OCI-LY1 (cell line): ENCODE data around the gene NFATC2IP.

ENCODE experiments used
- H2AFZ ChIP-seq: fragments of 200-600 bp; sonication (generic), shearing (Covaris generic); 2 replicates; pipeline ENCODE4 v1.6.0; 2014; ENCODE audit warnings: antibody characterized with exemption, mild to moderate bottlenecking, low read length
- H3F3A ChIP-seq: fragments of 200-600 bp; sonication (generic), shearing (Covaris generic); 2 replicates; pipeline ENCODE4 v1.6.0; 2014; ENCODE audit warnings: mild to moderate bottlenecking, antibody characterized with exemption, low read length, moderate library complexity; ENCODE audit not compliant: insufficient read depth
- H3K27ac ChIP-seq: fragments of 200-600 bp; sonication (generic); 2 replicates; pipeline ENCODE4 v1.5.1; 2014; ENCODE audit warnings: low read length, mixed run types, mild to moderate bottlenecking, low read depth; ENCODE audit not compliant: poor library complexity, severe bottlenecking
- H3K27me3 ChIP-seq: fragments of 200-600 bp; sonication (generic); 2 replicates; pipeline ENCODE4 v1.6.0; 2014; ENCODE audit warnings: antibody characterized with exemption, mild to moderate bottlenecking, low read length, moderate library complexity; ENCODE audit not compliant: insufficient read depth
- H3K36me3 ChIP-seq: fragments of 200-600 bp; sonication (generic); 2 replicates; pipeline ENCODE4 v1.6.1; 2014; ENCODE audit warnings: mild to moderate bottlenecking, antibody characterized with exemption, low read length, moderate library complexity, mixed read lengths; ENCODE audit not compliant: insufficient read depth
- H3K4me1 ChIP-seq: fragments of 200-600 bp; sonication (generic); 2 replicates; pipeline ENCODE4 v1.5.1; 2014; ENCODE audit warnings: mild to moderate bottlenecking, low read length, moderate library complexity; ENCODE audit not compliant: insufficient read depth, severe bottlenecking
- H3K4me2 ChIP-seq: fragments of 200-600 bp; sonication (generic), shearing (Covaris generic); 2 replicates; pipeline ENCODE4 v1.6.1; 2014; ENCODE audit warnings: low read length
- H3K4me3 ChIP-seq: fragments of 200-600 bp; sonication (generic); 2 replicates; pipeline ENCODE4 v1.5.1; 2014; ENCODE audit warnings: low read length, low read depth, mild to moderate bottlenecking, mixed read lengths; ENCODE audit not compliant: poor library complexity, severe bottlenecking
- H3K79me2 ChIP-seq: fragments of 200-600 bp; shearing (Covaris generic); 2 replicates; pipeline ENCODE4 v1.6.1; 2016; ENCODE audit warnings: mixed run types, low read length, mixed read lengths; ENCODE audit not compliant: insufficient read depth
- H3K9ac ChIP-seq: fragments of 200-600 bp; sonication (generic), shearing (Covaris generic); 2 replicates; pipeline ENCODE4 v1.6.1; 2014; ENCODE audit warnings: mild to moderate bottlenecking, low read length, mixed read lengths
- H3K9me2 ChIP-seq: fragments of 200-600 bp; sonication (generic), shearing (Covaris generic); 2 replicates; pipeline ENCODE4 v1.6.1; 2014; ENCODE audit warnings: low read depth, mild to moderate bottlenecking, low read length, mixed read lengths
- H3K9me3 ChIP-seq: fragments of 200-600 bp; shearing (Covaris generic); 2 replicates; pipeline ENCODE4 v1.6.1; 2014; ENCODE audit warnings: low read length, mixed read lengths
- H4K20me1 ChIP-seq: fragments of 200-600 bp; sonication (generic), shearing (Covaris generic); 2 replicates; pipeline ENCODE4 v1.6.0; 2016; ENCODE audit warnings: mild to moderate bottlenecking, low read length; ENCODE audit not compliant: insufficient read depth
- CTCF ChIP-seq: fragments of 200-600 bp; sonication (generic), shearing (Covaris generic); IDR thresholded peaks from 2 replicates; pipeline ENCODE4 v1.5.1; 2017; ENCODE audit warnings: mild to moderate bottlenecking, antibody characterized with exemption, low read length, moderate library complexity, mixed read lengths
- EZH2 ChIP-seq: fragments of 200-600 bp; sonication (generic), shearing (Covaris generic); IDR thresholded peaks from 2 replicates; pipeline ENCODE4 v1.8.0; 2017; ENCODE audit warnings: borderline replicate concordance, mixed run types, mild to moderate bottlenecking, antibody characterized with exemption, low read length, moderate library complexity, mixed read lengths

NFATC2IP gene

GRCh38 chr16:29014561-29015069, 63.9 kb downstream of the NFATC2IP start:
- no peaks in the 10 kb centered on the region for H4K20me1 ChIP-seq
- H3K9ac ChIP-seq: no peak overlapping the region
- no peaks in the 10 kb centered on the region for H3K36me3 ChIP-seq
- no peak for TF ChIP-seq EZH2
- no peak for TF ChIP-seq CTCF
- no peak overlapping the region for H3K4me2 ChIP-seq
- H2AFZ ChIP-seq: no peak overlapping the region
- no peak overlapping the region for H3K27ac ChIP-seq
- H3K4me1 ChIP-seq: no peaks in the 10 kb centered on the region
- no peaks in the 10 kb centered on the region for H3K9me3 ChIP-seq
- no peaks in the 10 kb centered on the region for H3K79me2 ChIP-seq
- H3K27me3 ChIP-seq: no peaks in the 10 kb centered on the region
- H3K4me3 ChIP-seq: no peak overlapping the region
- H3K9me2 ChIP-seq: no peaks in the 10 kb centered on the region
- H3F3A ChIP-seq: no peaks in the 10 kb centered on the region
